HG02678 (cell line): ENCODE results near the gene SLC35A1.
"Not testable (repeated sequence)": the region's sequence is repeated elsewhere in the genome, so short reads cannot be mapped to it uniquely, and the experiment has no call there.

ENCODE experiments used
- ATAC-seq: cut with Tn5 transposase; IDR thresholded peaks from one replicate; pipeline ENCODE4 v1.9.1; 2021; ENCODE audit warnings: mild to moderate bottlenecking, moderate library complexity; ENCODE audit not compliant: unreplicated experiment

SLC35A1 gene

DNA sequence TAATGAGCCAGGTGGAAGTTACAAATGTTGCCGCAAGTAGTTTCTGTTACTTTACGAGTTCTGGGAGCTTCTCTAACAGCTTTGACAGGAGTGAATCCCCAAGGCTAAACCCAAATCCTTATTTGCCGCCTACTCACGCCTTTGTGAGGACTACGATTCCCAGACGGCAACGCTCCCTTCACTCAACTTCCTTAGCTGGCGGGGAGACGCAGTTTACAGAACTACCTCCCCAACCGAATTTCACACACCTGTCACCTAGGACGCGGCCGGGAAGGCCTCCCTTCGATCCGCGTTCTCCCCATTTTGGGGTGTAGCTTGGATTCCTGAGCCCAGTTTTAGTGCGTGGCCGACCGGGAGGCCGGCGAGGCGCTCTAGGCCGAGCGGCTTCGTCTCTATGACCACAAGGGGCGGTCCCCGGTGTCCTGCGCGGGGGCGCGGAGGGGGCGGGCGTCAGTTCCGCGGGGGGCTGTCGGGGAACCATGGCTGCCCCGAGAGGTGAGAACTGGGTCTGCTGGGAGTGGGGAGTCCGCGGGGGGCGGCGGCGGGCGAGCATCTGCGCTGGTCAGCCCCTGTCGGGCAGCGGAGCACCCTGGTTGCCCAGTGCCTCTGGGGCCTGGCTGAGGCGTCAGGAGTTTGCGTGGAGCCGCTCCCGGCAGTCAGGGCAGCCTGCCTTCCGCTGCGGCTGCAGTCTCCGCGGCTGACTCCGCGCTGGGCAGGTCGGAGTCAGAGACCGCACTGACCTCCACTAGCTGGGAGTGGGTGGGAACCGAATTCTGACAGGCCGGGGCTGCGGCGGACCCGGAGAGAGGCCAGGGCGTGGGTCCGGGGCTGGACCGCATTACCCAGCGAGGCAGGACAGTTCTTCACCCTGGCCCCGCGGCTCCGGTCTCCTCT lies at the start of gene SLC35A1:
TSS of gene SLC35A1 (plus strand) at position 450 of the 894 bp plus-strand sequence. CDS start at position 480, 30 bp downstream.
- peak; percentile 94 for ATAC-seq

GRCh38 chr6:87426789-87427188 lies 46.0 kb upstream of the SLC35A1 start:
- ATAC-seq: no peak

DNA sequence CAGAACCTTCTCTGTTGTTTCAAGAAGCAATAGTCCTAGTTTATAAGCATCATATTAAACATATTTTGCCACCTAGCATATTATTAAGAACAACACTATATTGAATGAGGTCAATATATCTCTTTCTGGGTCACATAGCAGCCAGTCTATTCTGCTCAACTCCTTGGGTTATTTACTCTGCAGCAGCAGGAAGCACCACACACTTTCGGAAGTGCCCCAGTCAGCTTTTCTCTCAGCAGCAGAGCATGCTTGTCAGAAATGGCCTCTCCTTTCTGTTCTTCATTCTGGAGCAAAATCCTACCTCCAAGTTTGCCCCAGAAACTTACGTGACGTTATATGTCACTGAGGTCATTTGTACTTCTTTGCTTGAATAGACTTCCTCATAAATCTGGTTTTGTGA lies 42.3 kb upstream of the SLC35A1 start:
- no peak for ATAC-seq

- ATAC-seq: no peak
Observed at GRCh38 chr6:87431263-87431662, 41.5 kb upstream of the SLC35A1 start.

DNA sequence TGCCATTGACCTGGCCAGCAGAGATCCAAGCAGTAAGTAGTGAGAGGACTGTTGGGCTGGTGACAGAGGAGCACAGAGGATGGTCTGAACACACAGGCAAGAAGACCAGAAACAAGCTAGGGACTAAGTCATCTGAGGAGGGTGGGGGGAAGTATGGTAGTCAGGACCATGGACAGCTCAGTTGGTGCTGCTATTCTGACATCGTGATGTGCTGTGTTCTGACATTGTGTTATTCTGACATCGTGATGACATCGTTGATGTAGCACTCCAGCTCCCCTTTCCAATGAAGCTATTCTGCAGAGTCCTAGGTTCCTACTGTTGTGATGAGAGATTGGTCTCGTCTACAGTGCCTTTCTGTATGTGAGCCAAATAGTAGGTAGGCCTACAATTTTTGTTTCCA lies 36.3 kb upstream of the SLC35A1 start:
- ATAC-seq: no peak

DNA sequence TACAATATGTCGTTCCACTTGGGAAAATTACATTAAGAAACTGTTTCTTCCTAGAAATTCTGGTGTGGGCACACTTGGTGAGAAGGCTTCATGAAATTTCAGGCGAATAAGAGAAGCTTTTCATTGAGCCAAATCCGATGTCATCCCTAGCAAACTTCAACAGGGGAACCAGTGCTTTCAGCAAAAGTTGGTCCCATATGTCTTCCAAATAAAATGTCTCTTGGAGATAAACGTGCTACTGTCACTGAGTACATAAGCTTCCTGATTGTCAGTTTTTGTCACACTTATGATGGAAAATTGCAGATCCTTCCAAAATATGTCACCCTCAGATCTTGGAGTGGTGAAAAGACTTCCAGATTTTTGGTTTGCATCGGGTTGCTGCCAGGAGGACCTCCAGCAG lies 31.1 kb upstream of the SLC35A1 start:
- no peak for ATAC-seq

- no peak for ATAC-seq
Observed at GRCh38 chr6:87444362-87444761, 28.4 kb upstream of the SLC35A1 start.

GRCh38 chr6:87465051-87465450 lies 7.7 kb upstream of the SLC35A1 start:
- no peak for ATAC-seq

DNA sequence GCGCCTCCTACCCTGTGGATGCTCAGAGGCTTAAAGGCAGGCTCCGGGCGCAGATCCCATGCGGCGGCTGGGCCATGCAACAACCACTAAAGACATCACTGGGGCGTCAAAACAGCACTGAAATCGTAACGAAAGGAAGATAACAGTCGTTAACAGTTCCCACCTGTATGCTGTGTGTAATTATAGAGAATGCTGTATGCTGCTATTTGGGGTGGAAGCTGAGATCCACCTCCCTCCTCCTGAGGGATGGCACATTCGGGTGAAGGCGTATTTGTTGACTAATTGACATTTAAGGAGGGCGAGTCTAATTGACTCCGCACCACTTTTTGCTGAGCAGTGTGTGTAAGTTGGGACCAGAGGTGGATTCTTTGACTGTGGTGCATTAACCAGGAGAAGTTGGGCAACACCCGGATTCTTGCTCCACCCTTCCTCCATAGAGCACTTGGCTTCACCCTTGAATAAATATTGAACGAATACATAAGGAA lies 687 bp downstream of the SLC35A1 start:
- peak; percentile 61 for ATAC-seq

DNA sequence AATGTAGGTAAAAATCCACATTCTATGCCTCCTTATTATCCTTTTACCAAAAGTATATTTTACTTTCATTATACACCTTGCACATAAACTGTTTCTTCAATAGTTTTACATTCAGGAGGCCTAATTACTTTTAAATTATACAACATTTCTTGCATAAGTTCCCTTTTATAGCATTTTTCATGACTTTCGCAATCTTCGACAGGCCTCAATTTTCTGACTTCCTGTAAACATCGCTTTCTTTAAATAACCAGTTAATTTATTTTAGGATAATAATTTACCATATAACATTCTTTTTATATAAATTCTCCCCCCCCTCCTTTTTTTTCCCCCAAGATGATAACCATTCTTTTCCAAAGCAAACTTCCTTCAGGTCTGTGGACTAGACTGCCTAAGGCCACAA lies 9.2 kb downstream of the SLC35A1 start:
- no peak for ATAC-seq

DNA sequence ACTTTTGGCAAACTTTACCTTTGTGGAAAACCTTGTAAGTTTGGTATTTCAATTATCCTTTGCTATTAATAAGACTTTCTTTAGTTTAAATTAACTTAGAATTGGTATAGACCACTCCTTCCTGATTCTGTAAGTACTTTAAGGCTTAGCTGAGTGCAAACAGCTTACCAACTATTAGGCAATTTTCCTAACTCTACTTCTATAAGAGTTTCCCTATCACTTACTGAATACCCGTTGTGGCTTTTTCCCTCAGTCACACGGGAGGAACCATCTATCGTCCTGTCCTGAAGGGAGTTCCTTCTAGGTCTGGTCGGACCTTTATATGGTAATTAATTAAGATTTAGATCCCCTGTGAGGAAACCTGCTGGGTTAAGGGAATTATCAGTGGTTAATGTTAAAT lies 9.6 kb downstream of the SLC35A1 start:
- no peak for ATAC-seq

GRCh38 chr6:87483929-87484328 lies 11.2 kb downstream of the SLC35A1 start:
- ATAC-seq: no peak

DNA sequence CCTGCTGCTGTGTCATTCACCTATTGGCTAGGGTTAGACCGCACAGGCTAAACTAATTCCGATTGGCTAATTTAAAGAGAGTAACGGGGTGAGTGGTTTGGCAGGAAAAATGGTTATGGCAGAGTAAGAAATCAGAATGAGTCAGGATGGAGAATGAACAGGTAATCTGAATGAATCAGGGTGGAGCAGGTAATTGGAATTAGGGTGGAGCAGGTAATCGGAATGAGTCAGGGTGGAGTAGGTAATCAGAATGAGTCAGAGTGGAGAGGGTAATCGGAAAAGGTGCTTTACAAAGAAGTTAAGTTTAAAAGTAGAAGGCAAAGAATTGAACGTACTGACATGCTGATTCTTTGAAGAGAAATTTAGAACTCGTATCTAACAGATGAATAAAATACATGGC lies 11.7 kb downstream of the SLC35A1 start:
- ATAC-seq: no peak

GRCh38 chr6:87487555-87487954 lies 14.8 kb downstream of the SLC35A1 start:
- no peak for ATAC-seq

- ATAC-seq: not testable (repeated sequence)
Observed at GRCh38 chr6:87489326-87489725, 16.6 kb downstream of the SLC35A1 start.

GRCh38 chr6:87494761-87495422 lies 22.1 kb downstream of the SLC35A1 start:
- ATAC-seq: peak; percentile 89

- no peak for ATAC-seq
Observed at GRCh38 chr6:87498048-87498447, 25.3 kb downstream of the SLC35A1 start.

- ATAC-seq: no peak
Observed at GRCh38 chr6:87501809-87502572, 29.2 kb downstream of the SLC35A1 start.

- no peak for ATAC-seq
Observed at GRCh38 chr6:87504441-87504840, 31.7 kb downstream of the SLC35A1 start.

- no peak for ATAC-seq
Observed at GRCh38 chr6:87514831-87515230, 42.1 kb downstream of the SLC35A1 start.

DNA sequence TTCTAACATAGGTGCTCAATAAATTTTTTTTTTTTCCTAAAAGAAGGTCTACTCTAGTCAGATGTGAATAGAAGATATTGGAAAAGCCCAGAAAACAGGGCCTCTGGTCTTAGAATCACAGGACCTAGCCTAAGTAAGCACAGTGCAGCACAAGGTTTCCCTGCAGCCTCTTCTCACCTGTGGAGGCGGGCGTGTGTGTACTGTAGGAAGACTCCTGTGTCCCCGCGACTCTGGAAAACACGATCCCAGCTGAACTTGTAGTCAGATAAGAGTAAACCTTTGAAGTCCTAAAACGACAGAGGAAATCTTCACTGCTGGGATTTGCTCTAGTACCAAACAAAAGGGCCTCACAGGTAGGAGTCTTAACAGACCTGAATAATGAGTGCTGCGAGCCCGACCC lies 45.7 kb downstream of the SLC35A1 start:
- ATAC-seq: no peak
